H9 (cell line): ENCODE measurements around the gene HDAC7. TPM values are rescaled to one million over a fixed set of nuclear protein-coding genes. Genes with fewer than 3 reads are reported as not detected.

Experiments
- DNase-seq: peaks from one replicate; pipeline ENCODE4 v3.0.0-alpha.2; 2017
- H2AFZ ChIP-seq: one replicate; pipeline ENCODE4 v1.6.1; 2013; ENCODE audit warnings: mild to moderate bottlenecking, low read length, control low read depth, moderate library complexity
- H2AK5ac ChIP-seq: 2 replicates; pipeline ENCODE4 v1.6.1; 2013; ENCODE audit warnings: low read length, control low read depth, mixed read lengths; ENCODE audit not compliant: insufficient read length
- H2BK120ac ChIP-seq: one replicate; pipeline ENCODE4 v1.6.1; 2013; ENCODE audit warnings: low read depth, mild to moderate bottlenecking, low read length, control low read depth, inconsistent platforms; ENCODE audit not compliant: poor library complexity, severe bottlenecking
- H2BK12ac ChIP-seq: 2 replicates; pipeline ENCODE4 v1.6.1; 2013; ENCODE audit warnings: low read length, control low read depth, mixed read lengths, low read depth; ENCODE audit not compliant: insufficient read length
- H2BK15ac ChIP-seq: 2 replicates; pipeline ENCODE4 v1.6.1; 2013; ENCODE audit warnings: low read depth, low read length, control low read depth
- H2BK20ac ChIP-seq: one replicate; pipeline ENCODE4 v1.6.1; 2013; ENCODE audit warnings: low read depth, mild to moderate bottlenecking, low read length, control low read depth, inconsistent platforms; ENCODE audit not compliant: poor library complexity, severe bottlenecking
- H2BK5ac ChIP-seq: 2 replicates; pipeline ENCODE4 v1.6.1; 2013; ENCODE audit warnings: low read length, control low read depth, mixed read lengths; ENCODE audit not compliant: insufficient read length
- H3K14ac ChIP-seq: 2 replicates; pipeline ENCODE4 v1.6.1; 2013; ENCODE audit warnings: low read length, control low read depth; ENCODE audit not compliant: insufficient read depth
- H3K18ac ChIP-seq: 2 replicates; pipeline ENCODE4 v1.6.1; 2013; ENCODE audit warnings: low read depth, mild to moderate bottlenecking, mixed read lengths, low read length, control low read depth; ENCODE audit not compliant: insufficient read length
- H3K23ac ChIP-seq: 2 replicates; pipeline ENCODE4 v1.6.1; 2013; ENCODE audit warnings: low read length, control low read depth, mixed read lengths, low read depth; ENCODE audit not compliant: insufficient read length
- H3K23me2 ChIP-seq: 2 replicates; pipeline ENCODE4 v1.6.1; 2013; ENCODE audit warnings: low read depth, mild to moderate bottlenecking, mixed read lengths, low read length, control low read depth; ENCODE audit not compliant: insufficient read length, poor library complexity, severe bottlenecking
- H3K27ac ChIP-seq: 2 replicates; pipeline ENCODE4 v1.5.1; 2013; ENCODE audit warnings: low read length, control low read depth, mixed read lengths, low read depth; ENCODE audit not compliant: insufficient read length
- H3K27me3 ChIP-seq: 2 replicates; pipeline ENCODE4 v1.6.1; 2013; ENCODE audit warnings: low read length, control low read depth, inconsistent platforms; ENCODE audit not compliant: insufficient read depth
- H3K4ac ChIP-seq: 2 replicates; pipeline ENCODE4 v1.6.1; 2013; ENCODE audit warnings: low read depth, mild to moderate bottlenecking, control low read depth, inconsistent platforms, low read length, moderate library complexity
- H3K4me1 ChIP-seq: 2 replicates; pipeline ENCODE4 v1.6.1; 2013; ENCODE audit warnings: low read length, control low read depth, inconsistent platforms; ENCODE audit not compliant: insufficient read depth
- H3K4me2 ChIP-seq: 2 replicates; pipeline ENCODE4 v1.6.1; 2013; ENCODE audit warnings: low read length, control low read depth, mixed read lengths; ENCODE audit not compliant: insufficient read length, insufficient read depth
- H3K56ac ChIP-seq: 2 replicates; pipeline ENCODE4 v1.6.1; 2013; ENCODE audit warnings: low read depth, mild to moderate bottlenecking, mixed read lengths, low read length, control low read depth; ENCODE audit not compliant: insufficient read length
- H3K79me1 ChIP-seq: 2 replicates; pipeline ENCODE4 v1.6.1; 2013; ENCODE audit warnings: low read depth, mild to moderate bottlenecking, moderate library complexity, low read length, control low read depth, inconsistent platforms; ENCODE audit not compliant: insufficient read depth, poor library complexity, severe bottlenecking
- H3K79me2 ChIP-seq: 2 replicates; pipeline ENCODE4 v1.6.1; 2013; ENCODE audit warnings: low read length, control low read depth, inconsistent platforms; ENCODE audit not compliant: insufficient read depth
- H3K9ac ChIP-seq: 2 replicates; pipeline ENCODE4 v1.6.1; 2013; ENCODE audit warnings: low read length, control low read depth, mixed read lengths; ENCODE audit not compliant: insufficient read length; ENCODE audit errors: extremely low read depth
- H3K9me3 ChIP-seq: one replicate; pipeline ENCODE4 v1.6.1; 2013; ENCODE audit warnings: low read depth, low read length, inconsistent platforms; ENCODE audit not compliant: control insufficient read depth
- H3T11ph ChIP-seq: one replicate; pipeline ENCODE4 v1.6.1; 2013; ENCODE audit warnings: mild to moderate bottlenecking, low read length, control low read depth, inconsistent platforms
- H4K20me1 ChIP-seq: one replicate; pipeline ENCODE4 v1.6.1; 2013; ENCODE audit not compliant: control insufficient read depth, insufficient read length, insufficient read depth
- H4K5ac ChIP-seq: 2 replicates; pipeline ENCODE4 v1.6.1; 2013; ENCODE audit warnings: low read depth, mild to moderate bottlenecking, mixed read lengths, low read length, control low read depth; ENCODE audit not compliant: insufficient read length
- H4K8ac ChIP-seq: replicated peaks from 2 replicates; pipeline ENCODE4 v1.6.1; 2013; ENCODE audit warnings: low read length, control low read depth, mixed read lengths, low read depth; ENCODE audit not compliant: insufficient read length
- H4K91ac ChIP-seq: 2 replicates; pipeline ENCODE4 v1.6.1; 2013; ENCODE audit warnings: low read depth, mild to moderate bottlenecking, moderate library complexity, mixed read lengths, low read length, control low read depth; ENCODE audit not compliant: insufficient read length
- H3K27ac Mint-ChIP-seq, 3 experiments: 2 replicates in 2 of 3; 3 replicates in 1 of 3; pipeline ENCODE4 v1.8.0; 2020 to 2021; ENCODE audit warnings: mixed read lengths in 3 of 3, mild to moderate bottlenecking in 1 of 3, moderate library complexity in 1 of 3
- H3K27me3 Mint-ChIP-seq: 2 replicates; pipeline ENCODE4 v1.8.0; 2021; ENCODE audit warnings: low read depth, mild to moderate bottlenecking, moderate library complexity, mixed read lengths
- H3K36me3 Mint-ChIP-seq, 3 experiments: 2 replicates in 2 of 3; 3 replicates in 1 of 3; pipeline ENCODE4 v1.8.0; 2020 to 2021; ENCODE audit warnings: low read depth in 3 of 3, mixed read lengths in 3 of 3; ENCODE audit not compliant: insufficient read depth in 1 of 3
- H3K4me1 Mint-ChIP-seq, 2 experiments: 2 replicates each; pipeline ENCODE4 v1.8.0; 2020; ENCODE audit warnings: mixed read lengths in 2 of 2
- H3K4me3 Mint-ChIP-seq, 2 experiments: 2 replicates in 1 of 2; 3 replicates in 1 of 2; pipeline ENCODE4 v1.8.0; 2020 to 2021; ENCODE audit warnings: mild to moderate bottlenecking in 2 of 2, mixed read lengths in 2 of 2, moderate library complexity in 1 of 2
- H3K9me3 Mint-ChIP-seq, 2 experiments: 2 replicates in 1 of 2; 3 replicates in 1 of 2; pipeline ENCODE4 v1.8.0; 2020; ENCODE audit warnings: mild to moderate bottlenecking in 2 of 2, mixed read lengths in 2 of 2, moderate library complexity in 1 of 2
- WGBS: extraction: QIAGEN DNeasy Blood & Tissue Kit; methylation state at CpG from one replicate; pipeline ENCODE4 v1.1.7; 2013; ENCODE audit warnings: missing lambda C conversion rate, low lambda C conversion rate, mixed read lengths; ENCODE audit not compliant: insufficient read length; ENCODE audit errors: extremely low coverage; 5-methylcytosine and 5-hydroxymethylcytosine counted together
- total RNA-seq: library from RNA; stranded (reverse); gene quantifications from 2 replicates; pipeline ENCODE4 v1.2.1, GENCODE V29; 2021
- TF ChIP-seq, protein P1 (sequence below): fragments of 200-600 bp; sonication (generic); conservative IDR thresholded peaks from 3 replicates; pipeline ENCODE4 v1.8.0; 2021; ENCODE audit warnings: antibody characterized with exemption, mild to moderate bottlenecking

Gene HDAC7
- total RNA-seq, 1 experiment from 2014 or later, result 72.1 TPM

DNA sequence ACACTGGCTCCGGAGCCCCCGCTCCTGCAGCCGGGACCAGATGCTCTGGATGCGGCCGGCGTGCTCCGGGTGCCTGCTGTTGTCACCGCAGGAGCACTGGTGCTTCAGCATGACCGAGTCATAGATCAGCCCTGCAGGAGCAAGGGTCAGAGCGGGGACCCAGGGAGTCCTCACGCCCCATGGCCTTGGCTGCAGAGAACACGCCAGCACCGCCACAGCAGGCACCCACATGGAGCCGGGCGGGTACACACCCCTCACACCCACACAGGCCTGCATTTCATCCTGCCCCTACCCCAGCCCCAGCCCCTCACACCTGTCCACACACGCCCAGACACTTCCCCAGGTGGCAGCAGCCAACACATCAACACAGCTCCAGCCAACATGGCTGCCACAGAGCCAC, 27.8 kb downstream of the HDAC7 start:
- H3K27ac ChIP-seq, result no peak overlapping the region
- no peak overlapping the region for H3K4me2 ChIP-seq
- H2AK5ac ChIP-seq, result no peak overlapping the region
- no peak overlapping the region for H4K91ac ChIP-seq
- no peak overlapping the region for H2BK5ac ChIP-seq
- no peak overlapping the region for H3K4ac ChIP-seq
- no peaks in the 10 kb centered on the region for H3K9me3 ChIP-seq
- H3K27me3 Mint-ChIP-seq, result no peaks in the 10 kb centered on the region
- no peak overlapping the region for H3K9ac ChIP-seq
- no peak overlapping the region for H3K56ac ChIP-seq
- H3K27me3 ChIP-seq, result no peaks in the 10 kb centered on the region
- no peak overlapping the region for H3K4me3 Mint-ChIP-seq
- no peaks in the 10 kb centered on the region for H3K79me1 ChIP-seq
- H3K18ac ChIP-seq, result no peak overlapping the region
- no peaks in the 10 kb centered on the region for H3K79me2 ChIP-seq
- no peaks in the 10 kb centered on the region for H4K20me1 ChIP-seq
- no peak overlapping the region for H4K5ac ChIP-seq
- WGBS, result no CpG with 5 or more reads among the region's 16 CpGs
- H2BK20ac ChIP-seq, result no peak overlapping the region
- H3K23ac ChIP-seq, result no peak overlapping the region
- H2BK12ac ChIP-seq, result no peak overlapping the region
- H3K9me3 Mint-ChIP-seq, result no peaks in the 10 kb centered on the region
- TF ChIP-seq, protein P1, sequence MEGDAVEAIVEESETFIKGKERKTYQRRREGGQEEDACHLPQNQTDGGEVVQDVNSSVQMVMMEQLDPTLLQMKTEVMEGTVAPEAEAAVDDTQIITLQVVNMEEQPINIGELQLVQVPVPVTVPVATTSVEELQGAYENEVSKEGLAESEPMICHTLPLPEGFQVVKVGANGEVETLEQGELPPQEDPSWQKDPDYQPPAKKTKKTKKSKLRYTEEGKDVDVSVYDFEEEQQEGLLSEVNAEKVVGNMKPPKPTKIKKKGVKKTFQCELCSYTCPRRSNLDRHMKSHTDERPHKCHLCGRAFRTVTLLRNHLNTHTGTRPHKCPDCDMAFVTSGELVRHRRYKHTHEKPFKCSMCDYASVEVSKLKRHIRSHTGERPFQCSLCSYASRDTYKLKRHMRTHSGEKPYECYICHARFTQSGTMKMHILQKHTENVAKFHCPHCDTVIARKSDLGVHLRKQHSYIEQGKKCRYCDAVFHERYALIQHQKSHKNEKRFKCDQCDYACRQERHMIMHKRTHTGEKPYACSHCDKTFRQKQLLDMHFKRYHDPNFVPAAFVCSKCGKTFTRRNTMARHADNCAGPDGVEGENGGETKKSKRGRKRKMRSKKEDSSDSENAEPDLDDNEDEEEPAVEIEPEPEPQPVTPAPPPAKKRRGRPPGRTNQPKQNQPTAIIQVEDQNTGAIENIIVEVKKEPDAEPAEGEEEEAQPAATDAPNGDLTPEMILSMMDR, result no peak
- DNase-seq, result no peak
- H3T11ph ChIP-seq, result no peak overlapping the region
- H4K8ac ChIP-seq, result no peak overlapping the region
- H3K4me1 Mint-ChIP-seq, result no peaks in the 10 kb centered on the region
- H2AFZ ChIP-seq, result no peak overlapping the region
- H3K4me1 ChIP-seq, result no peaks in the 10 kb centered on the region
- peak overlapping the region in 2 of 3 experiments; percentile 70 to 79; a peak in 2 of 7 replicates for H3K27ac Mint-ChIP-seq
- no peak overlapping the region for H2BK120ac ChIP-seq
- no peaks in the 10 kb centered on the region for H3K23me2 ChIP-seq
- H3K14ac ChIP-seq, result no peak overlapping the region
- no peak overlapping the region for H2BK15ac ChIP-seq
- peaks cover 35 to 72% (median 72%) of the 10 kb centered on the region in 3 experiments; a peak in 6 of 7 replicates for H3K36me3 Mint-ChIP-seq
